K562 (cell line): ENCODE data around the gene DDR2. TPM values are rescaled to one million over a fixed set of nuclear protein-coding genes. Genes with fewer than 3 reads are reported as not detected.

ENCODE experiments used
- ATAC-seq: fragments of 200-7000 bp; cut with Tn5 transposase; 3 replicates; pipeline ENCODE4 v1.9.1; 2020; ENCODE audit warnings: moderate library complexity
- BruUV-seq: library from RNA; stranded (reverse); fragments of 400-500 nt; replicated peaks from 2 replicates; lab custom pipeline; 2021; lab: Mats Ljungman, UMichigan
- CTCF ChIA-PET: fragments of 300-600 bp; formaldehyde crosslinking; extraction: SDS; loops from one replicate; lab custom pipeline; 2021; ENCODE audit warnings: low intra/inter-chr PET ratio; lab: Yijun Ruan, JAX
- POLR2A ChIA-PET: fragments of 300-600, 350-650 bp; sonication (Branson Sonifier 250); formaldehyde crosslinking; extraction: SDS; loops from one replicate; lab custom pipeline; 2021; ENCODE audit warnings: antibody characterized with exemption, inconsistent platforms; lab: Yijun Ruan, JAX
- DNase-seq, 4 experiments: peaks; one replicate each; pipeline versions ENCODE4 v3.0.0 to v3.0.0-alpha.2; 2011 to 2018; ENCODE audit warnings: low spot score in 3 of 4, mixed read lengths in 3 of 4; ENCODE audit errors: extremely low read depth in 1 of 4
- FAIRE-seq: peaks from 2 replicates; lab custom pipeline; 2011; peaks lifted over from hg19 to GRCh38; lab: Jason Lieb, UNC
- H2AFZ ChIP-seq: 2 replicates; pipeline ENCODE4 v1.6.0; 2011; ENCODE audit warnings: low read depth, low read length, control low read depth, inconsistent platforms
- H3K27ac ChIP-seq: fragments of 200-600 bp; 3 replicates; pipeline ENCODE4 v1.8.0; 2011; ENCODE audit warnings: low read depth, mild to moderate bottlenecking, control low read depth, inconsistent platforms, low read length, moderate library complexity, mixed read lengths; ENCODE audit errors: extremely low read depth
- H3K27me3 ChIP-seq, 2 experiments: fragments of 300-600 bp in 1 of 2; 2 replicates in 1 of 2; 3 replicates in 1 of 2; pipeline versions ENCODE4 v1.6.0 to v1.8.0; 2011; ENCODE audit warnings: inconsistent platforms in 2 of 2, low read length in 2 of 2, mild to moderate bottlenecking in 1 of 2, mixed read lengths in 1 of 2, moderate library complexity in 1 of 2; ENCODE audit not compliant: control insufficient read depth in 2 of 2, insufficient read depth in 2 of 2
- H3K36me3 ChIP-seq: fragments of 300-600 bp; 3 replicates; pipeline ENCODE4 v1.8.0; 2011; ENCODE audit warnings: mild to moderate bottlenecking, low read length, inconsistent platforms; ENCODE audit not compliant: control insufficient read depth, insufficient read depth
- H3K4me1 ChIP-seq, 2 experiments: fragments of 200-600 bp in 1 of 2; replicated peaks in 1 of 2; 2 replicates in 1 of 2; 3 replicates in 1 of 2; pipeline versions ENCODE4 v1.5.1 to v1.8.0; 2011; ENCODE audit warnings: inconsistent platforms in 2 of 2, low read length in 2 of 2, mild to moderate bottlenecking in 1 of 2, mixed read lengths in 1 of 2, moderate library complexity in 1 of 2; ENCODE audit not compliant: control insufficient read depth in 2 of 2, insufficient read depth in 2 of 2
- H3K4me2 ChIP-seq: 2 replicates; pipeline ENCODE4 v1.6.1; 2011; ENCODE audit warnings: low read length, control low read depth, inconsistent platforms, mixed read lengths; ENCODE audit not compliant: insufficient read depth
- H3K4me3 ChIP-seq: fragments of 200-600 bp; sonication (generic), shearing (Covaris generic); 2 replicates; pipeline ENCODE4 v1.5.1; 2016; ENCODE audit warnings: control low read depth, inconsistent platforms
- H3K79me2 ChIP-seq: fragments of 200-600 bp; 3 replicates; pipeline ENCODE4 v1.8.0; 2011; ENCODE audit warnings: low read length, inconsistent platforms; ENCODE audit not compliant: control insufficient read depth, insufficient read depth
- H3K9ac ChIP-seq, 2 experiments: 2 replicates each; pipeline versions ENCODE4 v1.6.0 to v1.6.1; 2011; ENCODE audit warnings: low read depth in 2 of 2, low read length in 2 of 2, control low read depth in 1 of 2, inconsistent platforms in 1 of 2, mild to moderate bottlenecking in 1 of 2, mixed read lengths in 1 of 2; ENCODE audit not compliant: insufficient read depth in 1 of 2
- H3K9me1 ChIP-seq: one replicate; pipeline ENCODE4 v1.6.0; 2011; ENCODE audit warnings: inconsistent platforms, mild to moderate bottlenecking, low read length, moderate library complexity; ENCODE audit not compliant: control insufficient read depth, insufficient read depth
- H3K9me3 ChIP-seq: replicated peaks from 2 replicates; pipeline ENCODE4 v1.5.1; 2011; ENCODE audit warnings: low read depth, low read length, inconsistent platforms; ENCODE audit not compliant: control insufficient read depth, insufficient read depth
- H4K20me1 ChIP-seq: replicated peaks from 2 replicates; pipeline ENCODE4 v1.6.1; 2011; ENCODE audit warnings: low read length, inconsistent platforms, mixed read lengths; ENCODE audit not compliant: control insufficient read depth, insufficient read depth
- MEIS2 ChIP-seq: fragments of 450-650 bp; IDR thresholded peaks from 2 replicates; pipeline ENCODE4 v1.6.1; 2014; ENCODE audit warnings: mild to moderate bottlenecking; ENCODE audit not compliant: partially characterized antibody
- RAD21 ChIP-seq, 2 experiments: fragments of 250-450 bp in 1 of 2; fragments of 450-650 bp in 1 of 2; sonication (Bioruptor Pico) in 1 of 2; formaldehyde crosslinking in 1 of 2; IDR thresholded peaks in 1 of 2; conservative IDR thresholded peaks in 1 of 2; 2 replicates each; pipeline versions ENCODE4 v1.4.0 to v1.8.0; 2020 to 2022; ENCODE audit warnings: mild to moderate bottlenecking in 2 of 2, moderate library complexity in 1 of 2
- whole genome bisulfite sequencing: fragments of 100-300 bp; shearing (Covaris generic); methylation state at CpG from one replicate; pipeline ENCODE4 v1.1.6; 2016; ENCODE audit warnings: low coverage, mixed read lengths; ENCODE audit not compliant: insufficient coverage; ENCODE audit errors: missing lambda C conversion rate; 5-methylcytosine and 5-hydroxymethylcytosine counted together
- in situ Hi-C: fragments of 300-500 bp; cut with MboI; formaldehyde crosslinking; loops from 4 replicates; pipeline ENCODE4 v1.15.0; 2018; ENCODE audit warnings: inconsistent platforms, mixed read lengths
- intact Hi-C: fragments of 100-400 bp; cut with micrococcal nuclease; formaldehyde crosslinking; loops from 2 replicates; pipeline ENCODE4 v1.14.2; 2022
- polyA plus RNA-seq, 8 experiments: library from polyadenylated mRNA; depleted of rRNA in 4 of 8; stranded (reverse) in 5 of 8; unstranded in 3 of 8; fragments of >200 nt; fragmentation: Nextera tagmentation in 2 of 8; fragmentation: Illumina TruSeq in 1 of 8; extraction: Ambion mirVana in 2 of 8; extraction: Trizol in 1 of 8; gene quantifications; 2 replicates each; pipeline versions ENCODE4 v1.2.1 to v1.2.3, GENCODE V29; 2011 to 2014; ENCODE audit warnings: inconsistent platforms in 1 of 8, missing spikeins in 1 of 8
- total RNA-seq, 7 experiments: library from RNA; depleted of rRNA in 6 of 7; stranded (reverse); fragments of >200 nt in 6 of 7; fragmentation: Illumina TruSeq in 2 of 7; extraction: Trizol in 2 of 7; gene quantifications; 2 replicates each; pipeline versions ENCODE4 v1.2.1 to v1.2.3, GENCODE V29; 2011 to 2021; ENCODE audit warnings: low replicate concordance in 1 of 7
- TF ChIP-seq, protein P1 (sequence below): fragments of 450-650 bp; IDR thresholded peaks from 2 replicates; pipeline ENCODE4 v1.6.1; 2018; ENCODE audit not compliant: partially characterized antibody
- TF ChIP-seq, protein P2 (sequence below), 3 experiments: IDR thresholded peaks in 2 of 3; conservative IDR thresholded peaks in 1 of 3; 2 replicates each; pipeline ENCODE4 v1.5.1; 2011 to 2012; ENCODE audit warnings: low read length in 3 of 3, mild to moderate bottlenecking in 3 of 3, control low read depth in 2 of 3, improper control_type of control experiment in 1 of 3, inconsistent platforms in 1 of 3, low read depth in 1 of 3, mixed read lengths in 1 of 3, moderate library complexity in 1 of 3; ENCODE audit not compliant: insufficient read depth in 2 of 3

DDR2 gene
- total and polyA plus RNA-seq, 9 of the 15 experiments (the other 6 are each of a cell fraction or from before 2014, with no cell fraction given): 0.36 to 2.0 (median 1.1) TPM

DNA sequence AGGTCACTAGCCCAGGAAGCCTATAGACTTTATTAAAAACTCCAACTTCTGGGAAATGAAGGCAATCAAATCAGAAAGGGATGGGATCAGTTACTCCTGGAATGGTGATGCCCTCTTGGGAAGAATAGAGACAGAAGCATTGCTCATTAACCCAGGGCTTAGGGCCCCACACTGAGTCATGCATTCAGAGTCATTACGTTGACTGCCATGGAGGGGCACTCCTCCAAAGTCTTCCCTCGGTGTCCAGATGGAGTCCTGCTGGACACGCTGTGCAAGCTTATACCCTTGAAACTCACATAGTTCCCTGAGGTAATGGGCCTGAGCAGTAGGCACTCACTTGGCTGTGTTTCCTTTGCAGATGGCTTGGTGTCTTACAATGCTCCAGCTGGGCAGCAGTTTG lies 123.0 kb downstream of the DDR2 start (continued):
- TF ChIP-seq, protein P1, sequence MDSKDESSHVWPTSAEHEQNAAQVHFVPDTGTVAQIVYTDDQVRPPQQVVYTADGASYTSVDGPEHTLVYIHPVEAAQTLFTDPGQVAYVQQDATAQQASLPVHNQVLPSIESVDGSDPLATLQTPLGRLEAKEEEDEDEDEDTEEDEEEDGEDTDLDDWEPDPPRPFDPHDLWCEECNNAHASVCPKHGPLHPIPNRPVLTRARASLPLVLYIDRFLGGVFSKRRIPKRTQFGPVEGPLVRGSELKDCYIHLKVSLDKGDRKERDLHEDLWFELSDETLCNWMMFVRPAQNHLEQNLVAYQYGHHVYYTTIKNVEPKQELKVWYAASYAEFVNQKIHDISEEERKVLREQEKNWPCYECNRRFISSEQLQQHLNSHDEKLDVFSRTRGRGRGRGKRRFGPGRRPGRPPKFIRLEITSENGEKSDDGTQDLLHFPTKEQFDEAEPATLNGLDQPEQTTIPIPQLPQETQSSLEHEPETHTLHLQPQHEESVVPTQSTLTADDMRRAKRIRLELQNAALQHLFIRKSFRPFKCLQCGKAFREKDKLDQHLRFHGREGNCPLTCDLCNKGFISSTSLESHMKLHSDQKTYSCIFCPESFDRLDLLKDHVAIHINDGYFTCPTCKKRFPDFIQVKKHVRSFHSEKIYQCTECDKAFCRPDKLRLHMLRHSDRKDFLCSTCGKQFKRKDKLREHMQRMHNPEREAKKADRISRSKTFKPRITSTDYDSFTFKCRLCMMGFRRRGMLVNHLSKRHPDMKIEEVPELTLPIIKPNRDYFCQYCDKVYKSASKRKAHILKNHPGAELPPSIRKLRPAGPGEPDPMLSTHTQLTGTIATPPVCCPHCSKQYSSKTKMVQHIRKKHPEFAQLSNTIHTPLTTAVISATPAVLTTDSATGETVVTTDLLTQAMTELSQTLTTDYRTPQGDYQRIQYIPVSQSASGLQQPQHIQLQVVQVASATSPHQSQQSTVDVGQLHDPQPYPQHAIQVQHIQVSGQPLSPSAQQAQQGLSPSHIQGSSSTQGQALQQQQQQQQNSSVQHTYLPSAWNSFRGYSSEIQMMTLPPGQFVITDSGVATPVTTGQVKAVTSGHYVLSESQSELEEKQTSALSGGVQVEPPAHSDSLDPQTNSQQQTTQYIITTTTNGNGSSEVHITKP: no peak

DNA sequence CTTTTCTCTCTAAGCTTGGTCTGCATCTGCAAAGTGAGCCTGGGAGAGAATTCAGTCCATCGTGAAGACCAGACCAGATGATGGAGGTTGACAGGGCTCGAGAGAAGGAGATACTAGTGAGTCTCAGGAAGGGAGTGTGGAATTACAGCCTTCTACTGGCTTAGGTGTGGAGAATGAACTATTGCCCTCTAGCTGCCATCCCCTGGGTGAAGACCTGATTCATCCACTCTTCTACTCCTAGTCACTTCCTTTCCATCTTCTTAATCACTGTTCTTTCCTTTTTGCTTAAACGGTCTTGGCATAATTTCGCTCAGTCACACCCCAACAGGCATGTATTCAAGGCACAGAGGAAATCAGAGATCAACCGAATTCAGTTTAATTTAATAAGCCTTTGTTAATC lies 124.3 kb downstream of the DDR2 start:
- H3K9me1 ChIP-seq: no peaks in the 10 kb centered on the region
- H3K9ac ChIP-seq: no peak overlapping the region
- 10% methylated on average over 5 of the region's 5 CpGs for WGBS
- TF ChIP-seq RAD21 (CRISPR knock-in tag; conservative IDR thresholded peaks at IDR 0.05 in 1 of 2, IDR thresholded peaks at IDR 0.05 in 1 of 2) (peak in 1 of 2 experiments; percentile 59; a peak in 3 of 4 replicates), MEIS2 (no peak)
- TF ChIP-seq, protein P2, sequence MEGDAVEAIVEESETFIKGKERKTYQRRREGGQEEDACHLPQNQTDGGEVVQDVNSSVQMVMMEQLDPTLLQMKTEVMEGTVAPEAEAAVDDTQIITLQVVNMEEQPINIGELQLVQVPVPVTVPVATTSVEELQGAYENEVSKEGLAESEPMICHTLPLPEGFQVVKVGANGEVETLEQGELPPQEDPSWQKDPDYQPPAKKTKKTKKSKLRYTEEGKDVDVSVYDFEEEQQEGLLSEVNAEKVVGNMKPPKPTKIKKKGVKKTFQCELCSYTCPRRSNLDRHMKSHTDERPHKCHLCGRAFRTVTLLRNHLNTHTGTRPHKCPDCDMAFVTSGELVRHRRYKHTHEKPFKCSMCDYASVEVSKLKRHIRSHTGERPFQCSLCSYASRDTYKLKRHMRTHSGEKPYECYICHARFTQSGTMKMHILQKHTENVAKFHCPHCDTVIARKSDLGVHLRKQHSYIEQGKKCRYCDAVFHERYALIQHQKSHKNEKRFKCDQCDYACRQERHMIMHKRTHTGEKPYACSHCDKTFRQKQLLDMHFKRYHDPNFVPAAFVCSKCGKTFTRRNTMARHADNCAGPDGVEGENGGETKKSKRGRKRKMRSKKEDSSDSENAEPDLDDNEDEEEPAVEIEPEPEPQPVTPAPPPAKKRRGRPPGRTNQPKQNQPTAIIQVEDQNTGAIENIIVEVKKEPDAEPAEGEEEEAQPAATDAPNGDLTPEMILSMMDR (IDR thresholded peaks at IDR 0.05 in 2 of 3, conservative IDR thresholded peaks at IDR 0.05 in 1 of 3; ENCODE audit: insufficient read depth in 2 of 3, low read depth in 1 of 3, low read length in 3 of 3): peak in 1 of 3 experiments; percentile 40; a peak in 2 of 6 replicates
- no peak overlapping the region for H2AFZ ChIP-seq
- H3K36me3 ChIP-seq: no peaks in the 10 kb centered on the region
- ATAC-seq (peak; percentile 51), DNase-seq (no peak), FAIRE-seq (no peak)
- H3K79me2 ChIP-seq: no peaks in the 10 kb centered on the region
- ChIA-PET CTCF (interaction anchor here (0.6 kb wide), 1 partner anchor 129 kb away, joined by 3 read pairs; no protein-coding TSS in a partner anchor), POLR2A (interaction anchor here (1.5 kb wide), 1 partner anchor 44 kb away, joined by 3 read pairs; no protein-coding TSS in a partner anchor)
- no peaks in the 10 kb centered on the region for H4K20me1 ChIP-seq
- in situ Hi-C loops (no loop called here), intact Hi-C loops (no loop called here)
- no peak overlapping the region for H3K4me3 ChIP-seq
- H3K9me3 ChIP-seq: no peaks in the 10 kb centered on the region
- 0 out of 5 replicates have a peak, but pooled peaks cover 0 to 5% of the 10 kb centered on the region in 2 experiments for H3K27me3 ChIP-seq
- BruUV-seq: no TSS peak
- no peak overlapping the region for H3K4me2 ChIP-seq
- no peak overlapping the region for H3K27ac ChIP-seq
- H3K4me1 ChIP-seq: no peaks in the 10 kb centered on the region
